Gastroesophageal sphincter (tissue), 4 donors: ENCODE results near the gene TP63. TPM values are rescaled to one million over a fixed set of nuclear protein-coding genes. Genes with fewer than 3 reads are reported as not detected.
"Not testable (repeated sequence)": the region's sequence is repeated elsewhere in the genome, so short reads cannot be mapped to it uniquely, and the experiment has no call there.

Source experiments
- ATAC-seq: fragments of 150-250 bp; one replicate; pipeline ENCODE4 v1.9.1; 2016; ENCODE audit warnings: mild to moderate bottlenecking, moderate library complexity
- H3K27ac ChIP-seq, 4 donors: fragments of 200-600 bp; sonication (generic) in 3 of 4; 1 replicate in 3 of 4; 2 replicates in 1 of 4; pipeline ENCODE4 v1.5.1; 2016 to 2019
- H3K27me3 ChIP-seq: fragments of 200-600 bp; sonication (generic); one replicate; pipeline ENCODE4 v1.5.1; 2019
- H3K36me3 ChIP-seq, 2 donors: fragments of 200-600 bp; sonication (generic); one replicate each; pipeline ENCODE4 v1.5.1; 2019; ENCODE audit warnings: control low read depth in 1 of 2
- H3K4me1 ChIP-seq, 3 donors: fragments of 200-600 bp; sonication (generic); 1 replicate in 2 of 3; 2 replicates in 1 of 3; pipeline ENCODE4 v1.5.1; 2016 to 2019; ENCODE audit warnings: control low read depth in 2 of 3
- H3K4me3 ChIP-seq, 2 donors: fragments of 200-600 bp; sonication (generic); one replicate each; pipeline ENCODE4 v1.5.1; 2019; ENCODE audit warnings: mild to moderate bottlenecking in 1 of 2, moderate library complexity in 1 of 2
- H3K9me3 ChIP-seq, 3 donors: fragments of 200-600 bp; sonication (generic); one replicate each; pipeline ENCODE4 v1.5.1; 2017 to 2019; ENCODE audit warnings: control low read depth in 2 of 3
- EP300 ChIP-seq: sonication (generic); formaldehyde crosslinking; IDR thresholded peaks from one replicate; pipeline ENCODE4 v1.6.1; 2017; ENCODE audit warnings: antibody characterized with exemption, mild to moderate bottlenecking
- POLR2A ChIP-seq, 2 donors: fragments of 450-650 bp; IDR thresholded peaks; one replicate each; pipeline ENCODE4 v1.6.1; 2017; ENCODE audit warnings: antibody characterized with exemption in 2 of 2, mild to moderate bottlenecking in 2 of 2, moderate library complexity in 1 of 2
- POLR2AphosphoS5 ChIP-seq: sonication (generic); formaldehyde crosslinking; IDR thresholded peaks from one replicate; pipeline ENCODE4 v1.6.1; 2017; ENCODE audit warnings: antibody characterized with exemption
- WGBS, 2 donors: methylation state at CpG; one replicate each; pipeline ENCODE4 v1.1.5; 2018; ENCODE audit warnings: low coverage in 1 of 2; 5-methylcytosine and 5-hydroxymethylcytosine counted together
- total RNA-seq, 4 donors: library from RNA; depleted of rRNA; stranded (reverse); fragments of >200 nt; gene quantifications; one replicate each; pipeline ENCODE4 v1.1.0, GENCODE V29; 2016
- TF ChIP-seq, protein P1 (sequence below), 4 experiments: fragments of 200-600 bp in 2 of 4; fragments of 450-650 bp in 2 of 4; sonication (generic) in 1 of 4; IDR thresholded peaks; one replicate each; pipeline ENCODE4 v1.5.1; 2017 to 2019; ENCODE audit warnings: antibody characterized with exemption in 4 of 4, mild to moderate bottlenecking in 2 of 4, moderate library complexity in 2 of 4

Gene TP63
- total RNA-seq, 4 donors from 2014 or later = 0.13 to 7.4 (median 3.4) TPM; not detected in 1

DNA sequence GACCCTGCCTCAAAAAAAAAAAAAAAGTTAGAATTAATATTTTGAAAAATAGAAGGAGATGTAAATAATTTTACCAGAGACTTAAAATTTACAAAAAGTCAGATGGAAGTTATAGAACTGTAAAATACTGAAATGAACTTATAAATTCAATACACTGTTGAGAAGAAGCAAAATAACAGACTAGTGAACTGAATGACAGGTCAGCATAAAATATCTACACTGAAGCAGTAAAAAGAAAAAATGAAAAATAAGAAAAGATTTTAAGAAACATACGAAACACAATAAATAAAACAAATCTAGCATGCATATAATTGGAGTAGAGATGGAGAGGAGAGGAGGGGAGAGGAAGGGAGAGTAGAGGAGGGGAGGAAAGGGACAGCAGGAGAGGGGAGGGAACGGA is 33.3 kb upstream of the TP63 start:
- H3K36me3 ChIP-seq = no peaks in the 10 kb centered on the region
- H3K9me3 ChIP-seq = no peaks in the 10 kb centered on the region
- H3K27ac ChIP-seq = no peak overlapping the region
- WGBS, 2 donors = 71 to 83% methylated on average over 2 of the region's 2 CpGs
- TF ChIP-seq POLR2A (IDR thresholded peaks at IDR 0.05) (no peak), EP300 (no peak), POLR2AphosphoS5 (no peak)
- TF ChIP-seq, protein P1, sequence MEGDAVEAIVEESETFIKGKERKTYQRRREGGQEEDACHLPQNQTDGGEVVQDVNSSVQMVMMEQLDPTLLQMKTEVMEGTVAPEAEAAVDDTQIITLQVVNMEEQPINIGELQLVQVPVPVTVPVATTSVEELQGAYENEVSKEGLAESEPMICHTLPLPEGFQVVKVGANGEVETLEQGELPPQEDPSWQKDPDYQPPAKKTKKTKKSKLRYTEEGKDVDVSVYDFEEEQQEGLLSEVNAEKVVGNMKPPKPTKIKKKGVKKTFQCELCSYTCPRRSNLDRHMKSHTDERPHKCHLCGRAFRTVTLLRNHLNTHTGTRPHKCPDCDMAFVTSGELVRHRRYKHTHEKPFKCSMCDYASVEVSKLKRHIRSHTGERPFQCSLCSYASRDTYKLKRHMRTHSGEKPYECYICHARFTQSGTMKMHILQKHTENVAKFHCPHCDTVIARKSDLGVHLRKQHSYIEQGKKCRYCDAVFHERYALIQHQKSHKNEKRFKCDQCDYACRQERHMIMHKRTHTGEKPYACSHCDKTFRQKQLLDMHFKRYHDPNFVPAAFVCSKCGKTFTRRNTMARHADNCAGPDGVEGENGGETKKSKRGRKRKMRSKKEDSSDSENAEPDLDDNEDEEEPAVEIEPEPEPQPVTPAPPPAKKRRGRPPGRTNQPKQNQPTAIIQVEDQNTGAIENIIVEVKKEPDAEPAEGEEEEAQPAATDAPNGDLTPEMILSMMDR (IDR thresholded peaks at IDR 0.05) = no peak
- ATAC-seq = no peak
- H3K4me1 ChIP-seq = no peaks in the 10 kb centered on the region
- no peaks in the 10 kb centered on the region for H3K27me3 ChIP-seq
- H3K4me3 ChIP-seq = no peak overlapping the region

DNA sequence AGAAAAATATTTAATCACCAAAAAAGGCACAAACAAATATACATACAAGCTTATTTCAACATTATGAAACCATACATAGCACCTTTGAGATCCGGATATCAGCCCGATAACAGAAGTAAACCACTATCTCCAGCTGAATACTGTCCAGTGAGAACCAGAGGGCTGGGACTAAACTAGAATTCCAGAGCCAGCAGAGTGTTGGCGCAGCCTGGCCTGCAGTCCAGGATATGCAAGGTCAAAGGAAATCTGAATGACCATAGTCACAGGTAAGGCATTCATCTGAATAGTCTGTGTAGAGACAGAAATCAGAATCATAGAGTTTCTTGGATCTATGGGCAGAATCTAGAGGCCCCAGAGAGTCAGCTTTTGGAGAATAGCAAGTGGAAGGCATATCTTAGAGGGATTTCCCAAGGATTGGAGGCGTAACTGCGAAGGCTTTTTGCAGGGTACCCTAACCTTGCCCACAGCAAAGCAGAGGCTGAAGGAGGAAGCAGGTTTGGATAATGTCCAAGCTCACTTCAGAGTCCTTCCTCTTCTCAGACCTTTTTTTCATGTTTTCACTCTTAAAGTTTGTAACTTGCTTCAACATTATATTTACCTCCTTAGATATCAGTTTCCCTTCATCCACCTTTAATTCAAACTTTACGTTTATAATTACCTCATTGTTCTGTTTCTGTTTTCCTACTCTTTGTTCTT is 32.5 kb upstream of the TP63 start:
- TF ChIP-seq, protein P1 (IDR thresholded peaks at IDR 0.05) = no peak
- TF ChIP-seq POLR2A (IDR thresholded peaks at IDR 0.05) = no peak
- TF ChIP-seq EP300 = no peak
- no peak for TF ChIP-seq POLR2AphosphoS5
- Histone ChIP-seq H3K4me3 (no peak overlapping the region), H3K9me3 (no peaks in the 10 kb centered on the region), H3K27me3 (no peaks in the 10 kb centered on the region), H3K36me3 (no peaks in the 10 kb centered on the region), H3K27ac (no peak overlapping the region), H3K4me1 (no peaks in the 10 kb centered on the region)
- ATAC-seq = no peak
- 88 to 91% methylated on average over 5 to 6 of the region's 6 CpGs for WGBS, 2 donors

DNA sequence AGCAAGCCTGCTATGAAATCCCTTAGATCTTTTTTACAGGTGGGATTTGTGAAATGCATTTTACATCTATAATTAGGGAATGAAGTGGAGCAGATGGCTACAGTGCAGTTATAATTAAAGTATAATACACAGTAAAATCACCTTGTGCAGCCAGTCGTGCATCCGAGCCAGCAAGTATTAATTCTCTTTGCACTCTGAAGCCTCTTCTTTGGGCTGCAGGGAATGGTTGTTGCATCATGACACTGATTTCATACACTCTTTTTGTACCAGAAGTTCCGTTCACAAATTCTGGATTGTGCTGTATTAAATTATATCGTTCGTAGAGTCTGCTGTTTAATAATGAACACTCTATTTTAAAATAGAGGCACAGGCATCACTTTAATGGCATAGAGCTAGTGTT is 28.7 kb upstream of the TP63 start:
- peaks cover 0 to 11% (median 0%) of the 10 kb centered on the region in 3 donors for H3K9me3 ChIP-seq
- H3K4me3 ChIP-seq = no peak overlapping the region
- H3K27ac ChIP-seq = no peak overlapping the region
- no peaks in the 10 kb centered on the region for H3K36me3 ChIP-seq
- WGBS, 2 donors = 72 to 90% methylated on average over 4 to 5 of the region's 5 CpGs
- H3K27me3 ChIP-seq = no peaks in the 10 kb centered on the region
- no peaks in the 10 kb centered on the region for H3K4me1 ChIP-seq
- no peak for ATAC-seq
- TF ChIP-seq EP300 (no peak), POLR2AphosphoS5 (no peak), POLR2A (IDR thresholded peaks at IDR 0.05) (no peak)
- TF ChIP-seq, protein P1 (IDR thresholded peaks at IDR 0.05) = no peak

DNA sequence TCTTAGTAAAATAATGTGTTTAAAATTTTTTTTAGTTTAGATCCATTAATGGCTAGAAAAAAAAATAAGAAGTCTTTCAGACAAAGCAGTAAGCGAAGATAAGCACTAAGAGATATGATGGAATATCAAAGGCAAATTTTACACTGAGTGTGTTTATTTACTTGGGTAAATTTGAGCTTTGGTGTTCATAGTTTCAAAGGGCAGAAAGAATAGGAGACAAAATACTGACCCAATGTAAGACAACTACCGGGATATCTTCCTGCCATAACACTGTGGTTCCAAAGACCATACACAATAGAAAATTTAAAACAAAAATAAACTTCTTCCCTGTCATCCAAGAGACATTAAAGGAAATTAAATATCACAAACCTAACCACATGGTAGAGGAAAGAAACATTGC is 25.5 kb upstream of the TP63 start:
- no peak for ATAC-seq
- WGBS, 2 donors = 93 to 100% methylated on average over 2 of the region's 2 CpGs
- TF ChIP-seq, protein P1 (IDR thresholded peaks at IDR 0.05) = no peak
- TF ChIP-seq EP300 (no peak), POLR2A (IDR thresholded peaks at IDR 0.05) (no peak), POLR2AphosphoS5 (no peak)

GRCh38 chr3:189606774-189607173 is 24.4 kb upstream of the TP63 start:
- Histone ChIP-seq H3K9me3 (peaks cover 0 to 24% (median 0%) of the 10 kb centered on the region in 3 donors), H3K27ac (no peak overlapping the region), H3K4me1 (no peaks in the 10 kb centered on the region), H3K4me3 (no peak overlapping the region), H3K27me3 (no peaks in the 10 kb centered on the region), H3K36me3 (no peaks in the 10 kb centered on the region)
- WGBS, 2 donors = 80 to 96% methylated on average over 1 to 4 of the region's 4 CpGs
- TF ChIP-seq EP300 (no peak), POLR2A (IDR thresholded peaks at IDR 0.05) (no peak), POLR2AphosphoS5 (no peak)
- TF ChIP-seq, protein P1 (IDR thresholded peaks at IDR 0.05) = no peak
- no peak for ATAC-seq

More for the DNA sequence above, 25.5 kb upstream of the TP63 start:
- Histone ChIP-seq H3K4me1 (no peaks in the 10 kb centered on the region), H3K9me3 (peaks cover 0 to 17% (median 0%) of the 10 kb centered on the region in 3 donors), H3K4me3 (no peak overlapping the region), H3K36me3 (no peaks in the 10 kb centered on the region), H3K27ac (no peak overlapping the region), H3K27me3 (no peaks in the 10 kb centered on the region)

DNA sequence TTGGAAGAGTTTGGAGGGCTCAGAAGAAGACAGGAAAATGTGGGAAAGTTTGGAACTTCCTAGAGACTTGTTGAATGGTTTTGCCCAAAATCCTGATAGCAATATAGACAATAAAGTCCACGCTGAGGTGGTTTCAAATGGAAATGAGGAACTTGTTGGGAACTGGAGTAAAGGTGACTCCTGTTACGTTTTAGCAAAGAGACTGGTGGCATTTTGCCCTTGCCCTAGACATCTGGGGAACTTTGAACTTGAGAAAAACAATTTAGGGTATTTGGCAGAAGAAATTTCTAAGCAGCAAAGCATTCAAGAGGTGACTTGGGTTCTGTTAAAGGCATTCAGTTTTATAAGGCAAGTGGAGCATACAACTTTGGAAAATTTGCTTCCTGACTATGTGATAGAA is 18.5 kb upstream of the TP63 start:
- not testable (repeated sequence) for H3K4me1 ChIP-seq, ATAC-seq
- 43 to 72% methylated on average over 2 of the region's 2 CpGs for WGBS, 2 donors

More for the DNA sequence above, 18.5 kb upstream of the TP63 start:
- H3K36me3 ChIP-seq, H3K27ac ChIP-seq, H3K27me3 ChIP-seq, H3K4me3 ChIP-seq: not testable (repeated sequence)
- peaks cover 0 to 17% (median 0%) of the 10 kb centered on the region in 3 donors for H3K9me3 ChIP-seq
